GM11168 (cell line): ENCODE results near the gene EHBP1.

Source experiments
- in situ Hi-C: fragments of 300-500 bp; cut with MboI; formaldehyde crosslinking; loops from one replicate; pipeline ENCODE4 v1.12.0; 2022; ENCODE audit warnings: low sequenced_read_pairs; ENCODE audit not compliant: unreplicated experiment

Gene EHBP1

GRCh38 chr2:62858231-62858832 is 152.8 kb downstream of the EHBP1 start:
- in situ Hi-C loops = no loop called here

DNA sequence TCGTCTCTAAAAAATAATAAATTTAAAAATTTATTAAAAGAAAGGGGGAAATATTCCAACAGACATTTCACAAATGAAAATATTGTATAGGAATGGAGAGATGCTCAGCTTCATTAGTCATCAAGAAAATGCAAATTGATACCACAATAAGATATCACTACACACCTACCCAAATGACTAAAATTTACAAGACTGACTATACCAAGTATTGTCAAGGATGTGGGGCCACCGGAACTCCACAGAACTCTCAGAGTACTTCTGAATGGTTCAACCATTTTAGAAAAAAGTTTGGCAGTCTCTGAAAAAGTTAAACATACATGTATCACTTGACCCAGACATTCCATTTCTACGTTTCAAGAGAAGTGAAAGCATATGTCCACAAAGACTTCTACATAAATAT is 163.4 kb downstream of the EHBP1 start:
- in situ Hi-C loops = no loop called here

DNA sequence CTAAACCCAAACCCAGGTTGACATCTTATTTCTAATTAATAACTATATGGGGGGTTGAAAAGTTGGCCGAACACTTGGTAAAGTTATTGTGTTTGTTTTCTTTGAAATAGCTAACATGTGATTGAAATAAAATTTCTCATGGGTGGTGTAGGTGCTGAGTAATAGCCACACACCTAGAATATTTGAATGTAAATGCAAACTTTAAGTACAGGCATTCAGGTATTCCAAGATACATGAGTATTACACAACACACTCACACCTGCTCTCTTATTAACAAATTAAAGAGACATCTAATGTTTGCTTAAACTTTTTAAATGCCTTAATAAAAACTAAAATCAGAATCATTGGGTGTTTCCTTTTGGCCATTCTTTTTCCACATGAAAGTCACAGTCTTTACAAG is 165.5 kb downstream of the EHBP1 start:
- in situ Hi-C loops = no loop called here

GRCh38 chr2:62871506-62871905 is 166.0 kb downstream of the EHBP1 start:
- in situ Hi-C loops = no loop called here

DNA sequence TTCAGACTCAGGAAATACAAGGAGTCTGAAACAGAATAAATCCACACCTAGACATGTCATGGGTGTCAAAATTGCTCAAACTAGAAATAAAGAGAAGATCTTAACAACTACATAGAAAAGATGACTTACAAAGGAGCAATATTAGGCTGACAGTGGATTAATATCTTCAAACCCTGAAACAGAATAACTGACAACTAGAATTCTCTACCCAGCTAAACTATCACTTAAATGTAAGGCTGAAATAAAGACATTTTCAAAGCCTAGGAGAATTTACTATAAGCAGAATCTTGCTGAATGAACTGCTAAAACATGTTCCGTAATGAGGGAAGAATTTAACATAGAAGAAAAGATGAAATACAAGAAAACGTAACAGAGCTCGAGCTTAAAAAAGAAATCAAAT is 168.1 kb downstream of the EHBP1 start:
- in situ Hi-C loops = no loop called here

- in situ Hi-C loops = no loop called here
Observed at GRCh38 chr2:62874881-62875383, 169.4 kb downstream of the EHBP1 start.

- in situ Hi-C loops = no loop called here
Observed at GRCh38 chr2:62881162-62881795, 175.8 kb downstream of the EHBP1 start.

- in situ Hi-C loops = no loop called here
Observed at GRCh38 chr2:62883629-62884028, 178.1 kb downstream of the EHBP1 start.

DNA sequence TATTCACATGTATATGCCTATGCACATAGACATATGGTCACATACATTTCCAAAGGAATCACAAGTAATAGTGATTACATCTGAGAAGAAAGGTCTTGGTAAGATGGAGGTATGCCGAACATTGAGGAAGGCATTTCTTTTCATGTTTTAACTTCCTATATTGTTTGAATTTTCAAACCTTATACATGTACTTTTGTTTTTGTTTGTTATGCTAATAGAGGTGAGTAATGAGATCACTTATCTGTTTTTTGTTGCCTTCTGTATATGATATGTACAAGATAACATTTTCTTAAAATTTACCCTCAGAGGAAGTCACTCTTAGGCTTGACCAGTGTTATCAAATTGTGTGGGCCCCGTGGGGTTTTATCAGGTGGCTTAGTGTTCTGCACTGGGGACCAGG is 178.6 kb downstream of the EHBP1 start:
- in situ Hi-C loops = no loop called here

DNA sequence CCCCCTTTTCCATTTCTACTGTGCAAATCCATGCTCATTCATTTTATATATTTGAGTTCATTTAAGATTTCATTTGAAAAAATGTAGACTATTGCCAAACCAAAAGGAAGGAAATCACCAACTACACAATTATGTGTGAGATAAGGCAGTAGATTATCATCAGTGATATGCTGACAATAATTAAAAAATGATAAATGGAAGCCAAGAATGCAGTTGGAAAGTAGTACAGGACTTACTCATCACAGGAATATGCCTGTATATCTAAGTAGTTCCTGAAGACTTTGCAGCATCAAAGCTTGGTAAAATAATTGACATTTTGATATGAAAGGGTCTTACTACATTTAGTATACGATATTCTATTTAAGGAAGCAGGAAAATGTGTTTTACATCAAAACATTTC is 179.0 kb downstream of the EHBP1 start:
- in situ Hi-C loops = no loop called here

- in situ Hi-C loops = no loop called here
Observed at GRCh38 chr2:62894966-62895631, 189.6 kb downstream of the EHBP1 start.

GRCh38 chr2:62895632-62896009 is 190.1 kb downstream of the EHBP1 start:
- in situ Hi-C loops = no loop called here

DNA sequence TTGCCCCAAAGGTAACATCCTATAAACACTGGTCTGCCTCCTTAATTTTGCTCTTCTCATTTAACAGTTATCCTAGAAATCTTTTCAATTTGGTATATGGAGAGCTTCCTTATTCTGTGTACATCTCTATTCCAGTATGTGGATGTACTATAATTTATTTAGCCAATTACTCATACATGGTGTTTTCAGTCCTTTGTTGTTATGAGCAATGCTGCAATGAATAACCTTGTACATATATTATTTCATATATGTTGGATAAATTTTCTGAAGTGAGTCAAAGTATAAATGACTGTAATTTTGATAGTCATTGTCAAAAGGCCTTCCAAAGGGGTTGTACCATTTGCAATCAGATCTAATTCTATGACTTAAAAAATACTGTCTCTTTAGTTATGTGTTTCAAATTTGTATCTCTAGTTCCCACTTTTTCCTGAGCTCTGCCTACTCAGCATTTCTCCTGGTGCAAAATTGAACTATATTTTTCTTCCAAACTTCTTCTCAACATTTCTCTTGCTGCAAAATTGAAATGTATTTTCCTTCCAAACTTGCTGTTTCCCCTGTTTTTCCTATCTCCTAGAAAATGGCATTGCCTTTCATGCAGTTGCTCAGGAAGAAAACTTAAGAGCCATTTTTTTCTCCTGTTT is 191.8 kb downstream of the EHBP1 start:
- in situ Hi-C loops = no loop called here

DNA sequence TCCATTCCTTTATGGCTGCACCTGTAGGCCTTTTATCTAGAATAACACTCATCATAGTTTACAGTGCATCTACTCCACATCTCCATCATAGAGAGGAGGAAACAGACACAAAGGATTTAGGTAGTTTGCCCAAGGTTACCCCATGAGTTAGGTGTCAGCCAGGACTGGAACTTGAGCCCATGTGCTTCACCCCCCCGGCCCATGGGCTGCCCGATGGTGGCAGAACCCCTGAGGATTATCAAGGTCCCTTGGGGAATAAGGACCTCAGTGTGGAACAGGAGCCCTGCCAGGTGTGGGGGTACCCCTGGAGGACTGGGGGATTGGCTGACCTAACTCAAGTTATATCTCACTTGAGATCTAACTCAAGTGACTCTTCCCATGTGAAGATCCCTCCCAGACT is 198.8 kb downstream of the EHBP1 start:
- in situ Hi-C loops = no loop called here

DNA sequence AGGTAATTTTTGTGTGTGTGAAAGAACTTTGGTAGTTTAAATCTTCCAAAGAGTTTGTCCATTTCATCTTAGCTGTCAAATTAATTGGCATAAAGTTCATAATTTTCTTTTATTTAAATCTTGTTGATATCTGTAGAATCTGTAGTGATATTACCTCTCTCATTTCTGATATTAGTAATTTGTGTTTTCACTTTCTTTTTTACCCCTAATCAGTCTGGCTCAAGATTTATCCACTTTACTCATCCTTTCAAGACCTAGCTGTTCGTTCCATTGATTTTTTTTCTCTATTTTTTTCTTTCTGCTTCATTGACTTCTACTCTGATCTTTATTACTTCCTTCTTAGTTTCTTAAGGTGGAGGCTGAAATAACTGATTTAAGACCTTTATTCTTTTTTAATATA is 202.6 kb downstream of the EHBP1 start:
- in situ Hi-C loops = no loop called here

GRCh38 chr2:62913311-62913710 is 207.8 kb downstream of the EHBP1 start:
- in situ Hi-C loops = no loop called here

DNA sequence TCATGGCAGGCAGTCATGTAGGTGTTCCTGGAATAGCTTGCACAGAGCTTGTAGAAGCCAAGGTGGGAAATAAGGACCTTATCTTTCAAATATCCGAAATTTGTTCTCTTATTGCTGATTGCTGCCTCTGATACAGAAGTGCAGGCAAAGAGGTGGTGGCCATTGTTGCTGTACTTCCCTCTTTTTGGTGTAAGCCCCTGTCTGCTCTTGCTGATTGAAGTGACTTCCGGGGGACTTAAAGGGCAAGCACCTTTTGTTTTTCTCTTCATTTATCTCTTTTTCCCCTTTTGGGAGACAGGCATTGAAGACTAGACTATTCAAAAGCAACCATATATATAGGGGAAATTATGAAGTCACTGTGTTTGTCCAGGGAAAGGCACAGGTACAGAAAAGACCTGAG is 213.5 kb downstream of the EHBP1 start:
- in situ Hi-C loops = no loop called here

GRCh38 chr2:62920070-62920469 is 214.6 kb downstream of the EHBP1 start:
- in situ Hi-C loops = no loop called here

- in situ Hi-C loops = no loop called here
Observed at GRCh38 chr2:62923242-62923641, 217.7 kb downstream of the EHBP1 start.

- in situ Hi-C loops = no loop called here
Observed at GRCh38 chr2:62923881-62924280, 218.4 kb downstream of the EHBP1 start.

DNA sequence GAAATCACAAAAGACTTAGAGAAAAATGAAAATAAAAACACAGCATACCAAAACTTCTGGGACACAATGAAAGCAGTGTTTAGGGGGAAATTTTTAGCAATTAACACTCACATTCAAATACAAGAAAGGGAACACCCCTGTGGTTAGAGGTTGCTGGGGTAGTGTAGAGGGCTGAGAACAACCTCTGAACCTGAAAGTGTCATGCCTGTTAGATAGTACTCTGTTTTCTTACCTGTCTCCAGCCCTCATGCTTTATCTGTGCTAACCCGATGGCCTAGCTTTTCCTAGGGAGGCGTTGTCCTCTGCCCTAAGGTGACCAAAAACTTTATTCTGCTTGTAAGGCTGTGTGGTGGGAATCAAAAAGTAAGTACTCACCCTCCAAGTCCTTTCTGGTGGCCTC is 222.5 kb downstream of the EHBP1 start:
- in situ Hi-C loops = no loop called here
